MCF 10A (cell line): ENCODE data around the gene TREX2. TPM values are rescaled to one million over a fixed set of nuclear protein-coding genes. Genes with fewer than 3 reads are reported as not detected.

Experiments
- BruUV-seq: library from RNA; stranded (reverse); fragments of 400-500 nt; replicated peaks from 2 replicates; lab custom pipeline; 2021; lab: Mats Ljungman, UMichigan
- CTCF ChIA-PET: fragments of 300-600 bp; sonication (Branson Sonifier 250); formaldehyde crosslinking; extraction: SDS; loops from one replicate; lab custom pipeline; 2021; ENCODE audit warnings: antibody characterized with exemption, inconsistent platforms; lab: Yijun Ruan, JAX
- POLR2A ChIA-PET: fragments of 300-600, 350-650 bp; sonication (Branson Sonifier 250); formaldehyde crosslinking; extraction: SDS; loops from one replicate; lab custom pipeline; 2020; ENCODE audit warnings: antibody characterized with exemption, inconsistent platforms; lab: Yijun Ruan, JAX
- DNase-seq: peaks from one replicate; pipeline ENCODE4 v3.0.0-alpha.2; 2018; ENCODE audit not compliant: unreplicated experiment
- H3K27ac Mint-ChIP-seq: one replicate; pipeline ENCODE4 v1.8.0; 2022; ENCODE audit warnings: mild to moderate bottlenecking, low read depth, mixed read lengths; ENCODE audit not compliant: unreplicated experiment
- H3K27me3 Mint-ChIP-seq: one replicate; pipeline ENCODE4 v1.8.0; 2022; ENCODE audit warnings: mixed read lengths; ENCODE audit not compliant: insufficient read depth, unreplicated experiment
- H3K36me3 Mint-ChIP-seq: one replicate; pipeline ENCODE4 v1.8.0; 2022; ENCODE audit warnings: mild to moderate bottlenecking, moderate library complexity, mixed read lengths; ENCODE audit not compliant: insufficient read depth, unreplicated experiment
- H3K4me1 Mint-ChIP-seq: one replicate; pipeline ENCODE4 v1.8.0; 2022; ENCODE audit warnings: mixed read lengths; ENCODE audit not compliant: insufficient read depth, unreplicated experiment
- H3K4me3 Mint-ChIP-seq: one replicate; pipeline ENCODE4 v1.8.0; 2022; ENCODE audit warnings: mild to moderate bottlenecking, moderate library complexity, mixed read lengths; ENCODE audit not compliant: unreplicated experiment
- H3K9me3 Mint-ChIP-seq: one replicate; pipeline ENCODE4 v1.8.0; 2022; ENCODE audit warnings: mixed read lengths; ENCODE audit not compliant: unreplicated experiment
- intact Hi-C: fragments of 100-400 bp; cut with micrococcal nuclease; formaldehyde crosslinking; loops from 2 replicates; pipeline ENCODE4 v1.14.1; 2022
- total RNA-seq: library from RNA; stranded (reverse); gene quantifications from 2 replicates; pipeline ENCODE4 v1.2.3, GENCODE V29; 2022
- TF ChIP-seq, protein P1 (sequence below): fragments of 200-600 bp; IDR thresholded peaks from one replicate; pipeline ENCODE4 v1.8.0; 2022; ENCODE audit warnings: antibody characterized with exemption, mild to moderate bottlenecking; ENCODE audit not compliant: unreplicated experiment

The TREX2 gene
- total RNA-seq, 1 experiment from 2014 or later = 0.75 TPM

DNA sequence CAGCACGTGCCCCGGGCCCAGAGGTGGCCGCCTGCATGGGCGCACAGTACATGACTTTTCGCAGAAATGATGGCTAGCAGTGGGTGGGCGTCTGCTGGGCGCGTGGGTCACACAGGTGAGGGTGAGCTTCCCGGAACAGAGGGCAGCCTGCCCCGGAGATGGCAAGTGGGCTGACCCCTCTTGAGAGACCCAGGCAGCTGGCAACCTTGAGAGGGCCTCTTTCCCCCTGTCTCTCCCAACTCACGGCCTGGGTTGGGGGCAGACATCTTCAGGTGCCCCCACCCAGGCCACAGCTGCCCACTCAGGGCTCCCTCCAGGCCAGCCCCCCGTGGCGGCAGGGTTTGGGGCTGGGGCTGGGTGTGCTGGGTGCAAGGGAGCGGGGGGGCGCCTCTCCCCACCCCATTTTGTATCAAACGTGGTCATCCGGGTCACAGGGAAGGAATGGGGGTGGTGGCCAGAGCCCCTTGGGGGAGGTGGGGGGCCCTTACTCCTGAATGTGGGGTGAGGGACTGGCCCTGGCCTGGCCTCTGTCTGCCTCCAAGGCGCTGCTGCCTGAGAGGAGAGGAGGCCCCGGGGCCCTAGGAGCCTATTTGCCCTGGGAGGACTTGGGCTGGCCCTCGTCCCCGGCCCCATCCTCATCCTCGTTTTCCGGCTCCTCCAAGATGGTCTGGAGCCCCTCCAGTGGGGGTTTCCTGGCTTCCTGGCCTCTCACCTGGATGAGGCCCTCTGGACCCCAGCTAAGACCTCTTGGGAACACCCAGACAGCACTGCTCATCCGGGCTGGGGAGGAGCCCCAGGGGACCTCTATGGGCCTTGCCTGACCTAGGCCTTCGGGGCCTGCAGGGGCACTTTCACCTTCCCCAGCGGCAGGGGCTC is 49.3 kb downstream of the TREX2 start:
- Mint-ChIP-seq H3K36me3 (no peaks in the 10 kb centered on the region), H3K4me3 (no peak overlapping the region), H3K27me3 (no peaks in the 10 kb centered on the region), H3K4me1 (no peaks in the 10 kb centered on the region), H3K9me3 (no peaks in the 10 kb centered on the region), H3K27ac (no peak overlapping the region)
- no peak for DNase-seq
- TF ChIP-seq, protein P1, sequence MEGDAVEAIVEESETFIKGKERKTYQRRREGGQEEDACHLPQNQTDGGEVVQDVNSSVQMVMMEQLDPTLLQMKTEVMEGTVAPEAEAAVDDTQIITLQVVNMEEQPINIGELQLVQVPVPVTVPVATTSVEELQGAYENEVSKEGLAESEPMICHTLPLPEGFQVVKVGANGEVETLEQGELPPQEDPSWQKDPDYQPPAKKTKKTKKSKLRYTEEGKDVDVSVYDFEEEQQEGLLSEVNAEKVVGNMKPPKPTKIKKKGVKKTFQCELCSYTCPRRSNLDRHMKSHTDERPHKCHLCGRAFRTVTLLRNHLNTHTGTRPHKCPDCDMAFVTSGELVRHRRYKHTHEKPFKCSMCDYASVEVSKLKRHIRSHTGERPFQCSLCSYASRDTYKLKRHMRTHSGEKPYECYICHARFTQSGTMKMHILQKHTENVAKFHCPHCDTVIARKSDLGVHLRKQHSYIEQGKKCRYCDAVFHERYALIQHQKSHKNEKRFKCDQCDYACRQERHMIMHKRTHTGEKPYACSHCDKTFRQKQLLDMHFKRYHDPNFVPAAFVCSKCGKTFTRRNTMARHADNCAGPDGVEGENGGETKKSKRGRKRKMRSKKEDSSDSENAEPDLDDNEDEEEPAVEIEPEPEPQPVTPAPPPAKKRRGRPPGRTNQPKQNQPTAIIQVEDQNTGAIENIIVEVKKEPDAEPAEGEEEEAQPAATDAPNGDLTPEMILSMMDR = no peak
- POLR2A ChIA-PET = no interaction called here
- CTCF ChIA-PET = no interaction called here
- BruUV-seq = no TSS peak
- intact Hi-C loops = no loop called here

DNA sequence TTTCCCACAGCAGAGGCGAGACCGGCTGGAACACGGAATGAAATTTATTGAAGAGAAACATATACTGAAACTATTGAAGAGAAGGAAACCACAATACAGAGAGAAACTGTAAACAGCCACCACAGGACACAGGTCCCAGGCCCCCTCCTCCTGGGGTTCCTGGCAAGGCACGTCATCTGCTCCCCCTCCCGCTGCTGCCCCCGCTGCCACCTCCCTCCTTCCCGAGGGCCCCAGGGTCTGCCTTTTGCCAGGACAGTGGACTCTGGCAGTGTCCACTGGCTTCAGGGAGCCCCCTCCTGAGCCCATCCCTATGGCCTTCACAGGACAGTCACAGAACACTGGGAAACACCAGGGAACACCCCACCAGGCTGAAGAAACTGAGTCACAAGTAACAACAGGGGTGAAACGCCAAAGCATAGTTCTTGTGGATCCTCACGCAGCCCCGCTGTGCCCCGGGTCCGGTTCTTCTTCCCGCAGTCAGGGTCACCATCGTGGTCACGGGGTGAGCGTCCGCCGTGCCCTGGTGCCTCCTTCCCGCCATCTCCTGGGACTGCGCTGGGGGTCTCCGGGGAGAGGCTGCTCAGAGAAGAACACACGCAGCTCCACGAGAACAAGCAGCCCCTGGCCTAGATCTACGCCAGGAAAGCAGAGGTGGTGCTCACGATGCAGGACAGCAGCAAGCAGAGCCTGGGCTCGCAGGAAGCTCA is 50.1 kb downstream of the TREX2 start:
- BruUV-seq = no TSS peak
- no peaks in the 10 kb centered on the region for H3K4me1 Mint-ChIP-seq
- H3K4me3 Mint-ChIP-seq = no peak overlapping the region
- TF ChIP-seq, protein P1 = no peak
- intact Hi-C loops = no loop called here
- POLR2A ChIA-PET = no interaction called here
- no peaks in the 10 kb centered on the region for H3K9me3 Mint-ChIP-seq
- H3K27me3 Mint-ChIP-seq = no peaks in the 10 kb centered on the region
- H3K27ac Mint-ChIP-seq = no peak overlapping the region
- DNase-seq = no peak
- no peaks in the 10 kb centered on the region for H3K36me3 Mint-ChIP-seq
- CTCF ChIA-PET = no interaction called here

- Mint-ChIP-seq H3K4me3 (no peak overlapping the region), H3K27me3 (no peaks in the 10 kb centered on the region), H3K4me1 (no peaks in the 10 kb centered on the region), H3K9me3 (no peaks in the 10 kb centered on the region), H3K36me3 (no peaks in the 10 kb centered on the region), H3K27ac (no peak overlapping the region)
- CTCF ChIA-PET = no interaction called here
- BruUV-seq = no TSS peak
- no peak for DNase-seq
- POLR2A ChIA-PET = no interaction called here
- intact Hi-C loops = no loop called here
- TF ChIP-seq, protein P1 = no peak
These were observed 51.2 kb downstream of the TREX2 start for GRCh38 chrX:153394612-153395011.

Other genes with a start within 250 kb of the TREX2 start
- not detected in 2 replicates for gene PNMA6F, start 124.3 kb downstream of the TREX2 start, total RNA-seq
- gene ZNF275, start 111.9 kb downstream of the TREX2 start, total RNA-seq = 9.8 and 10.7 TPM in 2 replicates
- not detected in 2 replicates for gene PNMA6E, start 44.7 kb downstream of the TREX2 start, total RNA-seq
- gene ZFP92, start 34.6 kb downstream of the TREX2 start, total RNA-seq = not detected in 2 replicates
- 13.0 and 19.4 TPM in 2 replicates for gene HAUS7, start 24.5 kb upstream of the TREX2 start, total RNA-seq
- 1.3 and 1.4 TPM in 2 replicates for gene BGN, start 48.9 kb upstream of the TREX2 start, total RNA-seq
- not detected in 2 replicates for gene ATP2B3, start 71.6 kb upstream of the TREX2 start, total RNA-seq
- gene CCNQ, start 153.1 kb upstream of the TREX2 start, total RNA-seq = 20.9 and 21.7 TPM in 2 replicates
- gene DUSP9, start 201.1 kb upstream of the TREX2 start, total RNA-seq = not detected in 2 replicates
- not detected in 2 replicates for gene PNCK, start 227.8 kb upstream of the TREX2 start, total RNA-seq
- gene SLC6A8, start 241.9 kb upstream of the TREX2 start, total RNA-seq = 59.9 and 66.6 TPM in 2 replicates